RKO (cell line): ENCODE measurements around the gene MGAT5B.

Experiments used
- DNase-seq: peaks from one replicate; pipeline ENCODE4 v3.0.0-alpha.2; 2016; ENCODE audit warnings: low spot score

Gene MGAT5B

DNA sequence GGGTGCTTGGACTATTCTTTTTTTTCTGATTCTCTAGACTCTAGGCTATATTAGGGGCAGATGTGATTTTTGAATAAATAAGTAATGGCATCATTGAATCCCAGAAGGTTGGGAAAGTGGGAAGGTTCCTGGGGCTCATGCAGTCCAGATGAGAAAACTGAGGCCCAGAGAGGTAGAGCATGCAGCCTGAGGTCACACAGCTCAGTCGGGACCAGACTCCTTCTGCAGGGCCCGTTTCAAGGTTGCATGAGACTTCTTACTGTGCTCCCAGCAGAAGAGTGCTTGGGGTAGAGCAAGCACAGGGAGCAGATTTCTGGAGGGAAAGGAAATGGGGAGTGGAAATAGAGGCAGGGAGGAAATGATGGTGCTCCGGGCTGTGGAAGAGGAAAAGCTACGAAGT, 59.8 kb downstream of the MGAT5B start:
- DNase-seq: no peak

DNA sequence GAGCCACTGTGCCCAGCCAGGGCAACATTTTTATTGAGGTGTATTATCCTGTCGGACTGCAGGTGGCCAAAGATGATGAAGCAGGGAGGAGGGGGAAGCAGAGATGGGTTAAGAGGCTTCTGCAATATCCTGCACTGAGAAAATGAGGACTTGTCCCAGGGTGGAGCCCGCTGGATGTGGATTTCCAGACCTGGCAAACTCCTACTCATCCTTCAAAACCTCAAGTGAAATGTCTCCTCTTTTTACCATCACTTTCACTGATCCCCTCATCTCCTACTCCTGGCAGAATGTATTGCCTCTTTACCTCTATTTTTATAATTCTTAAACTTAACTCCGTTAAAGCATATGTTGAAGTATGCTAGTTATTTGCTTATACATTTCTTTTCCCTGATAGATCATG, 60.9 kb downstream of the MGAT5B start:
- DNase-seq: no peak

DNA sequence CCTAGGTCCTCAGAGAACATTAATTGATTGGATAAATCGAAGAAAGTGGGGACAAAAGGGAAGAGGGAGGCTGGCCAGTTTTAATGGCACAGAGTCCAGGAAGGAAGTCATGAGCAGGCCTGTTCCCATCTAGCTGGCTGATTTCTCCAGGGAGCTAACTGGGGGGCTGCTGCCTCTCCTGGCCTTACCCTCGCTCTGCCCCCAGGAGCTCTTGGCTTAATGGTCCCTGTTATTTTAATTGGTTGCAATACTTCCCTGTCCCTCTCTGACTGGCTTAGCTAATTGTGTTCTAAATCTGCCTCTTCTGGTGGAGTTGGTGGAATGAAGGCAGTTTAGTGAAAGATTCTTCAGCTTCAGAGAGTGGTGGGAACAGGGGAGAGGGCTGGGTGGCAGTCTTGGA, 61.4 kb downstream of the MGAT5B start:
- DNase-seq: no peak

DNA sequence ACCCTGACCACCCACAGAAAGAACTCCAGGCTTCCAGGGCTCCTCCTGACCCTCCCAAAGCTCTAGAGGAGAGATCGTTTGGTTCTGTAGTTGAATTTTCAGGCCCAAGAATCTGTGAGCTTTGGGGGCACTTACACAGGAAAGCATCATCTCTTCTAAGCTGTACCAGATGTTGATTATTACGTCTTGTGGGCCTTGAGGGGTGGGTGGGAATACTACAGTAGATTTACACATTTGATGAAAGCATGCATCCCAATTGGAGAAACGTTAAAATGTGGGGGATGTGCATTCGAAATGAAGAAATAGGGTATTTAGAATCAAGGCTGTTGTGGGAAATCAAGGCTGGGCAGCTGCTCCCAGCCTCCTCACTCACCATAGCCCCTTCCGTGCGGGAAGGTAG, 61.9 kb downstream of the MGAT5B start:
- DNase-seq: no peak

DNA sequence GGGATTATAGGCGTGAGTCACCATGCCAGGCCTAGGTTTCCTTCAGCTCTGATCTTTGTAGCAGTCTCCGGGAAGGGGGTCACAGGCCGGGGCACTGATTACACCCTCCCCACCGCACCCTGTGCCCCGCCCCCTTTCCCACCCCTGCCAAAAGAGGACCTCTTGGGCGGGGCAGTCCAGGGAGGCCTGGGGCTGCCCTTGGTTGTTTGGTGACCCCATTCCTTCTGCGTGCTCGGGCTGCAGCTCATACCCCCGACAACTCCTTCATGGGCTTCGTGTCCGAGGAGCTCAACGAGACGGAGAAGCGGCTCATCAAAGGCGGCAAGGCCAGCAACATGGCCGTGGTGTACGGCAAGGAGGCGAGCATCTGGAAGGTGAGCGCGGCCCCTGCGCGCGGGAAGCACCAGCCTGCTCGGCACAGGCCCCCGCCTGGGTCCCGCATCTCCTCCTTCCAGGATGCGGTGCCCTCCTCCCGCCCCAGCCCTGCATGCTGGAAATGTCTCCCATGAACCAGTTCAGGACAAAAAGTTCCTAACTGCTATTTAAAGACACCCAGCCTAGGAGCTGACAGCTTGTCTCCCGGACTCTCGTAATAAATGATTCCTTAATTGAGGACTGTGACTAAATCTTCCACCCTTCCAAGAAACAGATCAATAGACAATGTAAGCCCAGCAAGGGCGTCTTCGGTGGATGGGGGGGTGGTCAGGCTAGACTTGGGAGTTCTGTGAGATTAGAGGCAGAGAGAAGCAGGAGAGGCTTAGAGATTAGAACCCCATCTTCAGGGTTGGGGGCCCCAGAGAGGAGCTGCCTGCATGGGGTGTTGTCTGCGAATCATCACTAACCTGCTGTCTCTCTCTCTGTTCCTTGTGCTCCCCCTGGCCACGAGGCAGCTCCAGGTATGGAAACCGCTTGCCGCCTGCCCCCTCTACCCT, 64.5 kb downstream of the MGAT5B start:
- no peak for DNase-seq

DNA sequence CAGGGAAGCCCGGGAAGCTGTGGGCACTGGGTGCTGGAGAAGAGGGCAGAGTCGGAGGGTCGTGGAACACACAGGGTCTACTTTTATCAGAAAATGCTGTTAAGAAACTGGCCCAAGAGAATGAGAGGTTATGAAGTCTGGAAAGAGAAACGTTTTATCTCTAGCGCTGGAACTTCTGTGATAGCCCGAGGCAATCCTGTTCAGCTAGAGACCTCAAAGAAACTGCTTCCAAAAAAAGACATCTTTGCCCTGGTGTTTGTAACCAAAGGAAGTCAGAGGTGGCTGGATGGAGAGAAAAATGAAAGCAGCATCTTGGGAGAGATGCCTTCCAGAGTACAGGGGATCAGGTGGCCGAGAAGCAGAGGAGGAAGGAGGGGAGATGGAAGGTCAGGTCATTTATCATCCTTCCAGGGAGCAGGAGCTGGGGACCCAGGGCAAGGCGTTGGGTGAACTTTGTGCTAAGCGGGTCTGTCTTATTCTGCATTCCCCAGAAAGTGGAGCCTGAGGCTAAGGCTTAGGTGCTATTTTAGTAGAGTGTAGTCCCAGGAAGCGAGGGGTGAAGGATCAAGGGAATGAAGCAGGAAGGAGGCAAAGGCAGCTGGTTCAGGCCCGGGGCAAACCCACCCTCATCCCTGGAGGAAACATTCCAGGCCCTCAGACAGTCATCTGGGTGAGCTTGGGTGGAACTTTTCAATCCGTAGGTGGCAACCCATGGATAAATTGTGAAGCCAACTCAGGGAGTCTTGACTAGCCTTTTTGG, 66.5 kb downstream of the MGAT5B start:
- no peak for DNase-seq

DNA sequence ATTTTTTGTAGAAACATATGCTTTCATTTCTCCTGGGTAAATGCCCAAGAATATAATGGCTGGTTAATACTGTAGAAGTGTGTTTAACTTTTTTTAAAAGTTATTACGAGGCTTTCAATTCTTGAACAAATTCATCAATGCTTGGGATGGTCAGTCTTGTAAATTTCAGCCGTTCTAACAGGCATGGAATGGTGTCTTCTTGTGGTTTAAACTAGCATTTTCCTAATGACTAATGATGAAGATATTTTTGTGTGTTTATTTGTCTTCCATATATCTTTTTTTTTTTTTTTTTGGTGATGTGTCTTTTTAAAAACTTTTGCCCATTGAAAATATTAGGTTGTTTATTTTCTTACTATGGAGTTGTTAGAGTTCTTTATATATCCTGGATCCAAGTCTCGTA, 67.1 kb downstream of the MGAT5B start:
- no peak for DNase-seq

DNA sequence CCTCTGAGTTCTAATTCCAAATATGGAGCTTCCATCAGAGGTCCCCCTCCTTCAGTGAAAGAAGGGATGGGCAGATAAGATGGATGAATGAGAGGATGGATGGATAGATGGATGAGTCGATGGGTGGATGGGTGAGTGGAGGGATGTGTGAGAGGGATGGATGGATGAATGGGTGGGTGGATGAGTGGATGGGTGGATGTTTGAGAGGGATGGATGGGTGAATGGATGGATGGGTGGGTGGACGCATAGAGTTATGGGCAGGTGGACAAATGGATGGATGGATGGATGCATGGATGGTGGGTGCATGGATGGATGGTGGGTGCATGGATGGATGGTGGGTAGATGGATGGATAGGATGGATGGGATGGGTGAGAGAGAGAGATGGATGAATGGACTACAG, 69.0 kb downstream of the MGAT5B start:
- DNase-seq: no peak

DNA sequence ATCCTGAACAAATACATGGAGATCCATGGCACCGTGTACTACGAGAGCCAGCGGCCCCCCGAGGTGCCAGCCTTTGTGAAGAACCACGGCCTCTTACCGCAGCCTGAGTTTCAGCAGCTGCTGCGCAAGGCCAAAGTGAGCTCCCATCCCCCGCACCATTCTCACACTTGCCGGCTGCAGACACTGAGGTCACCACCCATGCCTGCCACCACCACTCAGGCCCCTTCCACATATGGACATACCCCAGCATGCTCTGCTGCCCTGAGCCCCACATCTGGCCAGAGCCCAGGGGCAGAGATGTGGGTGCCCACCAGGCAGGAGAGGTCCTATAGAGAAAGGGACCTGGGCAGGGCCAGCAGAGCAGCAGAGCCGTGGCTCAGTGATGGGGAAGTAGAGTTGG, 69.8 kb downstream of the MGAT5B start:
- no peak for DNase-seq

DNA sequence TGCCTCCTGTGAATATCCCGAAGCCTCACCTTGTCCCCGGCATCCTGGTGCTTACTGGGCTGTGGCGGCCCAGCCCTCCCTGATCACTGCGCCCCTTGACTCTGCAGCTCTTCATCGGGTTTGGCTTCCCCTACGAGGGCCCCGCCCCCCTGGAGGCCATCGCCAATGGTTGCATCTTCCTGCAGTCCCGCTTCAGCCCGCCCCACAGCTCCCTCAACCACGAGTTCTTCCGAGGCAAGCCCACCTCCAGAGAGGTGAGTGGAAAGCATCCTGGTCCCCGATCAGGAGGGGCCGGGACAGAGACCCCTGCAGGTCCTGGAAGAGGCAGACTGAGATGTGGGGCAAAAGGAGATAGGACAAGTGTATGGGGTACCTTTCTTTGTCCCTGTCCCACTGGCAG, 72.1 kb downstream of the MGAT5B start:
- no peak for DNase-seq

DNA sequence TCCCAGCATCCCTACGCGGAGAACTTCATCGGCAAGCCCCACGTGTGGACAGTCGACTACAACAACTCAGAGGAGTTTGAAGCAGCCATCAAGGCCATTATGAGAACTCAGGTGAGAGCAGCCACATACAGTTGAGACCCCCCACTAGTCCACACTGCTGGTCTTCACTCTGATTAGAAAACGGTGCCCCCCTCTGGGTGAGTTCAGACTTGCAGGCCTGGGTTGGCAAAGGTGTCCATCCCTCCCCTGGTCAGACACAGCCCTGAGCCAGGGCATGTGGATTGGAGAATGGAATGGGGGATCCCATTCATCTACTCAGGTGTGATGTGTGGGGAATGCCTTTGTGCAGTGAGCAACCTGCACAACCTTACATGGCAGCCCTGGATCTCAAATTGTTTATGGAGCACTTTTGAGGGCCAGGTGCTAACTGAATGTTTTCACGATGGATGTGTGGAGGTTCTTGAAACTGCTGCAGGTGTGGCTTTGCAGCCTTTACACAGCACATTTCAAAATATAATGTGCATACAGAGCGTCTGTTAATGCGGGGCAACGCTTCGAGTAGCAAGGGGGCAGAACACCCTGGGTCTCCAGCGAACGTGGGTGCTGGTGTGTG, 72.6 kb downstream of the MGAT5B start:
- DNase-seq: no peak

DNA sequence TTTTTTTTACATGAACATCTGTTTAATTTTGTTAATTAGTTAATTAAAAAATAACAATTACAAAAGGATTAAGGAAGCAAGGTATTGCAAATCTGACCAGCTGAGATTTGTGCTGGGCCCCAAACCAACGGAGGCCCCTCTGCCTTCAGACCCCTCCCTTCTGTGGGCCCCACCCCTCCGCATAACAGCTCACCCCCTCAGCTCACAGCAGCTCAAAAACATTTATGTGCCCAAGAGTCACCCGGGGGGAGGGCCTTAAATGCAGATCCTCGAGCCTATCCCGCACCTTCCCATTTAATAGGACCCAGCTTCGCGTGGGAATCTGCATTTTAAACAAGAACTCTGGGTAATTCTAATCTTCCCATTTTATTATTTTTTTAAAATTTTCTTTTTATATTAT, 75.0 kb downstream of the MGAT5B start:
- no peak for DNase-seq

DNA sequence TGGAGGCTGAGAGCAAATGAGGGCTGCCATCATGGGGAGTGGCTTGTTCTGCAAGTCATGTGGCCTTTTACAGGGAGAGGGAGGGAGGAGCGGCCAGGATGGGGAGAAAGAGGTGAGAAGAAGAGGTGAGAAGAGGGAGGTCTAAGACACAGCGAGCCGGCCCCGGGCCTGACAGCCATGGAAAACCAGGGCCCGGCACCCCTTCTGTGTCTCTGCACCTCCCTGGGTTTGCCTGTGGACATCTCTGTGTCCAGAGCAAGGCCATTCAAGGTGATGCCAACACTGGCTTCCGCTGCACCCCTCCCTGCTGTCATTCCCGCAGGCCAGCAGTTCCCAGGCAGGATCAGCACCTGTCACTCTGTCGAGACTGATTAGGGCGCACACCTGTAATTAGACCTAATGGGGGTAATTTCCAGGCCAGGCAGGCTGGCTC, 75.6 kb downstream of the MGAT5B start:
- DNase-seq: no peak

DNA sequence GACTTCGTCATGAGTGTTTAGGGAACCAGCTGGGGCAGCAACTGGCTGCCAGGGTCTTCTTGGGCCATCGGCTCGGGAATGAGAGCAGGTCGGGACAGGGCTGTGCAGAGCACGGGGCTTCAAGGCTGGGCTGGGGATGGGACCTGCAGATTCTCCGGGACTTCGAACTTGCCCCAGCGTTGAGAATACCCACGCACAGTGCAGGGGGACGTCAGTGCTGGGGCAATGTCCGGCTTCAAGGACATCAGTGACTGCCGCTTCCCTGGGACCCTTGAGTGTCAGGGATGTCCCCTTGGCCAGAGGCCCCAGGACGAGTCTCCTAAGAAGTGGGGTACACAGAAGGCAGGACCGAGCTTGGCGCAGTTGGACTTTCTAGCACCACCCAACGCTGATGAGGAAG, 76.3 kb downstream of the MGAT5B start:
- DNase-seq: no peak

DNA sequence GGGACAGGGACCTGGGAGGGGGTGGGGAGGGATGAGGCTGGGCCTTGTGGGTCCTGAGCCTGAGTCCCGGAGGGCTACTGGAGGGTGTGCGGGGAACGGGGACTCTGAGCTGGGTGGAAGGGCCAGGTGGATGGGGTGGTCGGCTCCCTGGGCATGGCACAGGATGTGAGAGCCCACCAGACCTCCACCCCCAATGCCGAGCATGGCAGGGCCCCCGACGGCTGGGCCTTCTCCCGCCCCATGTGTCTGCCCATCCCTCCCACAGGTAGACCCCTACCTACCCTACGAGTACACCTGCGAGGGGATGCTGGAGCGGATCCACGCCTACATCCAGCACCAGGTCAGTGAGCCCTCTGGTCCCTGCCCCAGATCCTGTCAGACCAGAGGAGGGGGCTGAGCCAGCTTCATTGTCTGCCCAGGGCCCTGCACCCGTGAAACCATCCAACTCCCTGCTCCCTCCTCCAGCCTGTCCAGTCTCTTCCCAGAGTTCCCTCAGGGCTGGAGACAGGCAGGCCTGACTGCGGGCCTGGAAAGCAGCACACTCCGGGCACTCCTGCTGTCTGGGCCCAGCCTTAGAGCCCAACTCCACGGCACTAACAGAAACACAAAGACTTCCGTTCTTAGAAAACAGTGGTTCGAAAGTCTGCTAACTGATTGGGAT, 78.0 kb downstream of the MGAT5B start:
- no peak for DNase-seq

DNA sequence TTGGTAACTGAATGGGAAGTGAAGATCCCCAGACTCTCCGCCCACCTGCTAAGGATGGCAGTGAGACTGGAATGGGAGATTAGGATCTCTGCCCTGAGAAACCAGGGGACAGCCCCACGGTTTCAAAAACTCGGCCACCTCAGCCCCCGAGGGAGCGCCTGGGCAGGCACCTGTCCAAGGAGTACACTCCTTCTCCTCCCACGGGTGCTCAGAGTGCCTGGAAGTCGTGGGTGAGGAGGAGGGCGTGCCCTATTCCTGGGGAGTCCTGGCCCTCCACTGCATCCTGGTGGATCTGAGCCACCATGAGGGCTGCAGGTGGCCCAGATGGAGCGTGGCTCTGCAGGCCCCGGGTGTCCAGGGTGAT, 78.5 kb downstream of the MGAT5B start:
- no peak for DNase-seq

DNA sequence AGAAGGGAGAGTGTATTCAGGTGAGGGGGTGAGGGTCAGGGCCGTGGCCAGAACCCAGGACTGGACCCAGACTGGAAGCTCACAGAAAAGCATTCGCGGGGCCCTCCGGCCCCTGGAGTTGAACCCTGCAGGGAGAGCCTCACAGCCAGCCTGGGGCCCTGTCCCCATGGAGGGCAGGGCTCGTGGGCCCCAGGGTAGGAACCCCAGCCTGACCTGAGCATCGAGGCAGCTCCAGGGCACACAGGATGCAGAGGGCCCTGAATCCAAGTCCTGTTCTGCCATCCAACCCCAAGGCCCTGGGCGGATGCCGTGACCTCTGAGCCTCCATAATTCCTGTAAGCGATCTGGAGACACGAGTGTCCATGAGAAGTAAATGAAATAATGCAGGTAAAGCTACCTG, 79.1 kb downstream of the MGAT5B start:
- DNase-seq: no peak

DNA sequence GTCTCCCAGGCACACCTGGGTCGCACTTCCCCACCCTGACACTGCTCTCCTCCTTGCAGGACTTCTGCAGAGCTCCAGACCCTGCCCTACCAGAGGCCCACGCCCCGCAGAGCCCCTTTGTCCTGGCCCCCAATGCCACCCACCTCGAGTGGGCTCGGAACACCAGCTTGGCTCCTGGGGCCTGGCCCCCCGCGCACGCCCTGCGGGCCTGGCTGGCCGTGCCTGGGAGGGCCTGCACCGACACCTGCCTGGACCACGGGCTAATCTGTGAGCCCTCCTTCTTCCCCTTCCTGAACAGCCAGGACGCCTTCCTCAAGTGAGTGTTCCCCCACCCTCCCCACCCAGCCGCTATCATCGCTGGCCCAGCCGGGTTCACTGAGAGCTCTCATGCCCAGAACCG, 79.6 kb downstream of the MGAT5B start:
- DNase-seq: no peak

DNA sequence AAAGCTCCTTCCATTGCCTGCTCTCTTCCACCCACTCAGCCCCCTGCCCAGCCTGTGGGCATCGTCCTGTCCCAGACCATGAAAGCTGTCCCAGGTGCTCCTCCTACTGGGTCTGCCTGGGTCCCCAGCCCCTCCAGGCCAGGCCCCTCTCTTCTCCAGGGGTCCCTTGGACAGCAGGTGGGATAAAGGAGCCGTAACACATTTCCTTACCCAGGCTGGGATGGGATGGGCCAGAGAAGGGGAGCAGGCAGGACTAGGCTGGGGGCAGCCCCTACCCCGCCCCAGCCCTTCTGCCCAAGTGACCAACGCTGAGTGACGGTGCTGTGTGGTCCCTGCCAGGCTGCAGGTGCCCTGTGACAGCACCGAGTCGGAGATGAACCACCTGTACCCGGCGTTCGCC, 80.1 kb downstream of the MGAT5B start:
- no peak for DNase-seq

DNA sequence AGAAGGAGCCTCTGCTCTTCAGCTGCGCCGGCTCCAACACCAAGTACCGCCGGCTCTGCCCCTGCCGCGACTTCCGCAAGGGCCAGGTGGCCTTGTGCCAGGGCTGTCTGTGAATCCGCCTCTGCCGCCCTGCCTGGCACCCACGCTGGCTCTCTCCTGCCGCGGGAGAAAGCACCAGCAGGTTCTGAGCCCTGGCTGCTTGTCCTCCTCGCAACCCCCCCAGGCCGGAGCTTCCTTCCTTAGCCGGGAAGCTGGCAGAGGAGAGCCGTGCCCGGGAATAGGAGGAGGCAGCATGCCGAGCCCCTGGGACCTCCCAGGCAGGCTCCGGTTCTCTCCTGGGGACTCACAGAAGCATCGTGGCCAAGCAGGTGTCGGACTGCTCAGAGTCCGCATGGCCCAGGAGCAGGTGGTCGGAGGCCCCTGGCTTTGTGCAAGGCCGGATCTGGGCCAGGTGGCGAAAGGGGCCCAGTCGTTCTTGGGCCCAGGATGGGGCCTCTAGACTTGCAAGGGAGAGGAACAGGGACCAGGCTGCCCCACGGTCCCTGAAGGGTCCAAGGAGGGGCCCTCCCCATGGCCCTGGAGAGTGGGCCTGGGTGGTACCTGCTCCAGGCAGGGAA, 80.6 kb downstream of the MGAT5B start:
- DNase-seq: no peak

DNA sequence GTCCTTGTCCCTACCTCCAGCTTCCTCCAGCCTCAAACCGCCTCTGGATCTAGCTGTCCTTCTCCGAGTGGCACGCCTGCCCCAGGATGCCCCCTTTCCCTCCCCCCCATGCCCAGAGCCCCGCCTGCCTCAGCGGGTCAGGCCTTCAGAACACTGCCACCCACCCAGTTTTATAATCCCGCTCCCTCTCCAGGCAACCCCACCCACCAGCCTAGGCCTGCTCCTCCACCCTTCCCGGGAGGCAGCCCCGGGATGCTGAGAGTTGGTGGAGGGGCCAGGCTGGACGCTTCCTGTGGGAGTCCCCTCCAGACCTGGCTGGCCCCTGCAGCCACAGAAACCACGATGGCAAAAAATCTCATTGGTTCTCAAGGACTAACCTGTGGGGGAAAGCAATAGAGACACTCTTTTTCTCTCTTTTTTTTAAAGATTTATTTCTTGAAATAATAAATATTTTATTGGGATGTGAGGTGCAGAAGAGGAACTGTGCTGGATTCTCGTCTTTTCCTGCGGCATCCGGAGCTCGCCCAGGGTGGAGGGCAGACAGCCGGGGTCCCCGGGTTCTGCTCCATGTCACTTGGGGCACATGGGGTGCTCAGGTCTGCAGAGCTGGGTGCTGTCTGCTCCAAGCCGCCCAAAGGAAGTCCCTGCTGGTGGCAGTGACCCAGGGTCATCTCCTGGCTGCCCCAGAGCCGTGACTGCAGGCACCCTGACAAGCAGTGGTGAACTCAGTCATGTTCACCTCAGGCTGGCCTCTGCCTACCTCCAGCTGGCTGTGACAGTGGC, 81.9 kb downstream of the MGAT5B start:
- DNase-seq: no peak
